Smooth muscle cell (in vitro differentiated cells): ENCODE results near the gene INPP4B. TPM values are rescaled to one million over a fixed set of nuclear protein-coding genes. Genes with fewer than 3 reads are reported as not detected.
A peak's percentile ranks its signal among the peaks of the same experiment; 100 is the strongest.

Experiments used
- DNase-seq: peaks from one replicate; lab custom pipeline; 2025; ENCODE audit not compliant: unreplicated experiment; lab: John Stamatoyannopoulos, UW
- H2AFZ ChIP-seq: fragments of 200-600 bp; sonication (generic); 2 replicates; pipeline ENCODE4 v1.6.0; 2016; ENCODE audit warnings: antibody characterized with exemption, low read depth, mild to moderate bottlenecking
- H3F3A ChIP-seq: fragments of 200-600 bp; sonication (generic); 2 replicates; pipeline ENCODE4 v1.6.0; 2017; ENCODE audit warnings: antibody characterized with exemption, low read depth
- H3K27ac ChIP-seq: fragments of 200-600 bp; sonication (generic); 2 replicates; pipeline ENCODE4 v1.5.1; 2016; ENCODE audit warnings: low read depth, mild to moderate bottlenecking
- H3K27me3 ChIP-seq: fragments of 200-600 bp; sonication (generic); 2 replicates; pipeline ENCODE4 v1.6.1; 2016; ENCODE audit warnings: low read depth, mild to moderate bottlenecking
- H3K36me3 ChIP-seq: fragments of 200-600 bp; sonication (generic); 2 replicates; pipeline ENCODE4 v1.5.1; 2016; ENCODE audit warnings: low read depth
- H3K4me1 ChIP-seq: fragments of 200-600 bp; sonication (generic); 2 replicates; pipeline ENCODE4 v1.5.1; 2016; ENCODE audit warnings: low read depth
- H3K4me2 ChIP-seq: fragments of 200-600 bp; sonication (generic); 2 replicates; pipeline ENCODE4 v1.6.0; 2016; ENCODE audit warnings: mild to moderate bottlenecking
- H3K4me3 ChIP-seq: fragments of 200-600 bp; sonication (generic); 2 replicates; pipeline ENCODE4 v1.5.1; 2016; ENCODE audit warnings: mild to moderate bottlenecking
- H3K79me2 ChIP-seq: fragments of 200-600 bp; sonication (generic); 2 replicates; pipeline ENCODE4 v1.6.0; 2016; ENCODE audit warnings: low read depth, mild to moderate bottlenecking
- H3K9ac ChIP-seq: fragments of 200-600 bp; sonication (generic); 2 replicates; pipeline ENCODE4 v1.6.0; 2016; ENCODE audit warnings: low read depth
- H3K9me3 ChIP-seq: fragments of 200-600 bp; sonication (generic); replicated peaks from 2 replicates; pipeline ENCODE4 v1.5.1; 2016; ENCODE audit warnings: low read depth
- H4K20me1 ChIP-seq: fragments of 200-600 bp; sonication (generic); 2 replicates; pipeline ENCODE4 v1.6.0; 2016; ENCODE audit warnings: low read depth
- WGBS: methylation state at CpG from one replicate; pipeline ENCODE4 v1.1.7; 2016; ENCODE audit warnings: low lambda C conversion rate; 5-methylcytosine and 5-hydroxymethylcytosine counted together
- polyA plus RNA-seq: library from polyadenylated mRNA; unstranded; fragments of >200 nt; fragmentation: Nextera tagmentation; extraction: Ambion mirVana; gene quantifications from 2 replicates; pipeline ENCODE4 v1.2.1, GENCODE V29; 2016
- total RNA-seq: library from RNA; depleted of rRNA; stranded (reverse); fragments of >200 nt; gene quantifications from 2 replicates; pipeline ENCODE4 v1.2.3, GENCODE V29; 2014
- TF ChIP-seq, protein P1 (sequence below): fragments of 200-600 bp; sonication (generic); IDR thresholded peaks from 2 replicates; pipeline ENCODE4 v1.5.1; 2017; ENCODE audit warnings: borderline replicate concordance, mild to moderate bottlenecking, antibody characterized with exemption; ENCODE audit not compliant: insufficient read depth, poor library complexity, severe bottlenecking

The INPP4B gene
- total and polyA plus RNA-seq, 2 experiments from 2014 or later: 2.0 to 10.9 TPM

DNA sequence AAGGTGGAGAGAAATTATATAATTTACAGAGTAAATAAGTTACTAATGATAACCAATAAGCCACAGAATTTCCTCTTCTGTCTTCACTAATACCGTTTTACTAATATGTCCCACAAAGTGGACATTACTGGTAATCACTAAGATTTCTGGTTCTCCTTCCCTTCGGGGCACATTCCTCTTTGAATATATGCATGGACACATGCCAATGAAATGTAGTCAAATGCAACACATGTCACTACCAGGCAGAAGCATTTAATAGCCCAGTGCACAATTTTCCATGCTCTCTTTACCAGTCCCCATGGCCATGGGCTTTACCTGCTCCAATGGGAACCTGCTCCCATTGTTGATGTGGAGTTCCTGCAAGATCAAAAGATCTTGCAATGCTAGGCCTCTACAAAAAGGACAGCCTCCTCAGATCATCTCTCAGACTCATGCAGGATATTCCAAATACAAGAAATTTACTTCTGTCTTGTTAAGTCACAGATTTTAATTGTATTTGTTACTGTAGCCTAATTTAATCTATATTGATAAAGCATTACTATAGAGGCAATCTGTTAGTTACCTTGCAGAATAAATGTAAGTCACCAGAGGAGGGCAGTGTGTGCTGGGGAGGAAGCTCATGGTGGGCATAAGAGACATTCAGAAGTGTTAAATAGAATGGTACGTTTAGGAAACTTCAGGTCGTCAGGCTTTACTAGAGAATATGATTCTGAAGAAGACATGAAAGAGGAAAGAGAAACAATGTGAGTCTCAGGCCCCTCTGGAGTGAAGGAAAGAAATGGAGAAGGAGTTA is 37.1 kb upstream of the INPP4B start:
- Histone ChIP-seq H3K9me3 (no peaks in the 10 kb centered on the region), H3K9ac (no peak overlapping the region), H3K4me3 (no peak overlapping the region), H3K4me2 (no peak overlapping the region), H2AFZ (no peak overlapping the region), H3K27me3 (no peaks in the 10 kb centered on the region), H4K20me1 (no peaks in the 10 kb centered on the region), H3K27ac (no peak overlapping the region), H3K36me3 (no peaks in the 10 kb centered on the region), H3K79me2 (no peaks in the 10 kb centered on the region), H3F3A (no peaks in the 10 kb centered on the region), H3K4me1 (no peaks in the 10 kb centered on the region)
- TF ChIP-seq, protein P1, sequence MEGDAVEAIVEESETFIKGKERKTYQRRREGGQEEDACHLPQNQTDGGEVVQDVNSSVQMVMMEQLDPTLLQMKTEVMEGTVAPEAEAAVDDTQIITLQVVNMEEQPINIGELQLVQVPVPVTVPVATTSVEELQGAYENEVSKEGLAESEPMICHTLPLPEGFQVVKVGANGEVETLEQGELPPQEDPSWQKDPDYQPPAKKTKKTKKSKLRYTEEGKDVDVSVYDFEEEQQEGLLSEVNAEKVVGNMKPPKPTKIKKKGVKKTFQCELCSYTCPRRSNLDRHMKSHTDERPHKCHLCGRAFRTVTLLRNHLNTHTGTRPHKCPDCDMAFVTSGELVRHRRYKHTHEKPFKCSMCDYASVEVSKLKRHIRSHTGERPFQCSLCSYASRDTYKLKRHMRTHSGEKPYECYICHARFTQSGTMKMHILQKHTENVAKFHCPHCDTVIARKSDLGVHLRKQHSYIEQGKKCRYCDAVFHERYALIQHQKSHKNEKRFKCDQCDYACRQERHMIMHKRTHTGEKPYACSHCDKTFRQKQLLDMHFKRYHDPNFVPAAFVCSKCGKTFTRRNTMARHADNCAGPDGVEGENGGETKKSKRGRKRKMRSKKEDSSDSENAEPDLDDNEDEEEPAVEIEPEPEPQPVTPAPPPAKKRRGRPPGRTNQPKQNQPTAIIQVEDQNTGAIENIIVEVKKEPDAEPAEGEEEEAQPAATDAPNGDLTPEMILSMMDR: peak; percentile 20
- WGBS: 63% methylated on average over 4 of the region's 4 CpGs
- DNase-seq: no peak

DNA sequence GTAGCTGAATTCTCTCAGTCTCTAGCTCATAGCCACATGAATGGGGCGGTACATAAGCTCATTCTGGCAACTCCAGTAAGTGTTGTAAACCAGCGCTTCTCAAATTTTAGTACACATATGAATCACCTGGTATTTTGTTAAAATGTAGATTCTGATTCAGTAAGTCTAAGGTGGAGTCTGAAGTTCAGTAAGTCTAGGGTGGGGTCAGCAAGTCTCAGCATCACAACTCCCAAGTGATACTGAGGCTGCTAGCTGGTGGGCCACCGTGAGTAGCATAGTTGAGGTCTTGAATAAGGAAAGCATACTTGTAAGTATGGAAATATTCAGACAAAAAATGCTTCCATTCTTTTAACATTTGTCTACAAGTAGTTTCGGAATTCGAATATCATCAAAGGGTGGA is 36.1 kb upstream of the INPP4B start:
- H3K27me3 ChIP-seq: no peaks in the 10 kb centered on the region
- H3K4me1 ChIP-seq: no peaks in the 10 kb centered on the region
- H3K9ac ChIP-seq: no peak overlapping the region
- H3K4me2 ChIP-seq: no peak overlapping the region
- no peaks in the 10 kb centered on the region for H3K36me3 ChIP-seq
- H3K79me2 ChIP-seq: no peaks in the 10 kb centered on the region
- H3K4me3 ChIP-seq: no peak overlapping the region
- 93% methylated on average over 5 of the region's 5 CpGs for WGBS
- no peaks in the 10 kb centered on the region for H3F3A ChIP-seq
- TF ChIP-seq, protein P1: no peak
- no peak for DNase-seq
- no peak overlapping the region for H3K27ac ChIP-seq
- no peaks in the 10 kb centered on the region for H4K20me1 ChIP-seq
- H3K9me3 ChIP-seq: no peaks in the 10 kb centered on the region
- no peak overlapping the region for H2AFZ ChIP-seq

DNA sequence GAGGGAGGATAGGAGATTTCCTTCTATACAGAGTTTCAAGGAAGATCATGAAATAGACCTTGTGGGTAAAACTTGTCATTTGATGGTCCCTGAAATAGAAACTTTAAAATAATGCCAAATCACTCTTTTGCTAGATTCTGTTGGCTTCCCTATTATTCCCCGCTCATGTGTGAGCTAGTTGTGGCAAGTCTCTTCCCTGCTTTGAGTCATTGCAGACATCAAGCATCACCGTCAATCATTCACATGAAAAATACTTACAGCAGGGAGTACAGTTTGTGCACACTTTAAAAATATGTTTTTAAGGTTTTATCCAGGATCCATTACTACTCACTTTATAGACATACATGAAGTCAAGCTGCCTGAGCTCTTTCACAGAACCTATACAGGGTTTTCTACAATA is 35.2 kb upstream of the INPP4B start:
- TF ChIP-seq, protein P1: no peak
- H2AFZ ChIP-seq: no peak overlapping the region
- no peaks in the 10 kb centered on the region for H3K36me3 ChIP-seq
- WGBS: 84% methylated on average over 2 of the region's 2 CpGs
- no peak overlapping the region for H3K4me2 ChIP-seq
- no peak overlapping the region for H3K27ac ChIP-seq
- no peaks in the 10 kb centered on the region for H3K9me3 ChIP-seq
- no peaks in the 10 kb centered on the region for H3K79me2 ChIP-seq
- H3K4me1 ChIP-seq: no peaks in the 10 kb centered on the region
- H3K9ac ChIP-seq: no peak overlapping the region
- no peaks in the 10 kb centered on the region for H3K27me3 ChIP-seq
- no peaks in the 10 kb centered on the region for H4K20me1 ChIP-seq
- H3F3A ChIP-seq: no peaks in the 10 kb centered on the region
- no peak for DNase-seq
- no peak overlapping the region for H3K4me3 ChIP-seq

DNA sequence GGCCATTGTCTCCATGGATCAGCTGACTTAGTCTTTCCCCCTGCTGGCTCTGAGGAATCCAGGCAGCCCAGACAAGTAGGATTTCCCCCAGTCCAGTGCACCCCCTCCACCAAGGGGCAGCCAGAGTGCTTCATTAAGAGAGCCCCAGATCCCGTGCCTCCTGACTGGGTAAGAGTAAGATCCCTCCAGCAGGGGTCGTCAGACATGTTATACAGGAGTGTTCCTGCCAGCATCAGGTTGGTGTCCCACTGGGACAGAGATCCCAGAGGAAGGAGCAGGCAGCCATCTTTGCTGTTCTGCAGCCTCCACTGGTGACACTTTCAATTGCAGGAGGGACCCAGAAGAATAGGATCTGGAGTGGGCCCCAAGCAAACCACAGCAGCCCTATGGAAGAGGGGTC is 29.0 kb upstream of the INPP4B start:
- Histone ChIP-seq H3K27ac (no peak overlapping the region), H3K36me3 (no peaks in the 10 kb centered on the region), H3K9ac (no peak overlapping the region), H3K79me2 (no peaks in the 10 kb centered on the region), H4K20me1 (no peaks in the 10 kb centered on the region), H3F3A (no peaks in the 10 kb centered on the region), H3K27me3 (no peaks in the 10 kb centered on the region), H3K4me2 (no peak overlapping the region), H2AFZ (no peak overlapping the region), H3K4me1 (no peaks in the 10 kb centered on the region), H3K4me3 (no peak overlapping the region), H3K9me3 (no peaks in the 10 kb centered on the region)
- no peak for DNase-seq
- WGBS: 82% methylated on average over 2 of the region's 2 CpGs
- TF ChIP-seq, protein P1: no peak
